Liver (tissue), 9 donors: Measurements from ENCODE around the gene SMPD3. TPM values are rescaled to one million over a fixed set of nuclear protein-coding genes. Genes with fewer than 3 reads are reported as not detected.

Source experiments
- DNase-seq: peaks from one replicate; pipeline ENCODE4 v3.0.0-alpha.2; 2017; ENCODE audit warnings: low spot score
- H3K27ac ChIP-seq, 2 donors: one replicate each; pipeline ENCODE4 v1.7.0; 2013; ENCODE audit warnings: inconsistent platforms in 2 of 2, low read length in 2 of 2, control low read depth in 1 of 2, low read depth in 1 of 2, mild to moderate bottlenecking in 1 of 2
- H3K27me3 ChIP-seq, 4 donors: one replicate each; pipeline versions ENCODE4 v1.6.1 to v1.7.0; 2013; ENCODE audit warnings: low read length in 3 of 4, inconsistent platforms in 1 of 4, mild to moderate bottlenecking in 1 of 4, moderate library complexity in 1 of 4; ENCODE audit not compliant: control insufficient read depth in 4 of 4, insufficient read depth in 4 of 4
- H3K36me3 ChIP-seq, 4 donors: one replicate each; pipeline versions ENCODE4 v1.6.1 to v1.7.0; 2013; ENCODE audit warnings: low read length in 3 of 4, mild to moderate bottlenecking in 3 of 4, low read depth in 1 of 4, moderate library complexity in 1 of 4; ENCODE audit not compliant: control insufficient read depth in 4 of 4, insufficient read depth in 3 of 4
- H3K4me1 ChIP-seq, 4 donors: one replicate each; pipeline versions ENCODE4 v1.6.1 to v1.7.0; 2013; ENCODE audit warnings: low read length in 3 of 4, mild to moderate bottlenecking in 3 of 4, moderate library complexity in 1 of 4; ENCODE audit not compliant: control insufficient read depth in 4 of 4, insufficient read depth in 4 of 4
- H3K4me3 ChIP-seq, 3 donors: one replicate each; pipeline versions ENCODE4 v1.6.1 to v1.7.0; 2013; ENCODE audit warnings: low read length in 3 of 3, control low read depth in 1 of 3, low read depth in 1 of 3, mild to moderate bottlenecking in 1 of 3
- H3K9ac ChIP-seq, 2 donors: one replicate each; pipeline ENCODE4 v1.7.0; 2013; ENCODE audit warnings: low read length in 2 of 2, mild to moderate bottlenecking in 2 of 2, moderate library complexity in 2 of 2, control low read depth in 1 of 2, low read depth in 1 of 2
- H3K9me3 ChIP-seq, 4 donors: one replicate each; pipeline versions ENCODE4 v1.6.1 to v1.7.0; 2013; ENCODE audit warnings: low read length in 3 of 4; ENCODE audit not compliant: control insufficient read depth in 4 of 4
- EGR1 ChIP-seq, 2 donors: IDR thresholded peaks; 2 replicates each; pipeline ENCODE4 v1.6.1; 2016 to 2018; ENCODE audit warnings: antibody characterized with exemption in 2 of 2, low read depth in 2 of 2
- FOXA2 ChIP-seq: IDR thresholded peaks from 2 replicates; pipeline ENCODE4 v1.6.1; 2016; ENCODE audit warnings: antibody characterized with exemption
- GABPA ChIP-seq, 2 donors: IDR thresholded peaks in 1 of 2; conservative IDR thresholded peaks in 1 of 2; 2 replicates each; pipeline ENCODE4 v1.6.1; 2016; ENCODE audit warnings: antibody characterized with exemption in 2 of 2, mild to moderate bottlenecking in 1 of 2, moderate library complexity in 1 of 2
- HNF4A ChIP-seq, 2 donors: conservative IDR thresholded peaks; 2 replicates each; pipeline ENCODE4 v1.6.1; 2016; ENCODE audit warnings: antibody characterized with exemption in 2 of 2, mild to moderate bottlenecking in 2 of 2
- JUND ChIP-seq, 2 donors: IDR thresholded peaks; 2 replicates each; pipeline ENCODE4 v1.6.1; 2016; ENCODE audit warnings: antibody characterized with exemption in 2 of 2
- RAD21 ChIP-seq, 2 donors: IDR thresholded peaks; 2 replicates each; pipeline ENCODE4 v1.6.1; 2016; ENCODE audit warnings: antibody characterized with exemption in 2 of 2, mild to moderate bottlenecking in 2 of 2
- REST ChIP-seq: IDR thresholded peaks from 2 replicates; pipeline ENCODE4 v1.6.1; 2016; ENCODE audit warnings: antibody characterized with exemption, mild to moderate bottlenecking
- WGBS: extraction: QIAGEN DNeasy Blood & Tissue Kit; methylation state at CpG from one replicate; pipeline ENCODE4 v1.1.7; 2013; 5-methylcytosine and 5-hydroxymethylcytosine counted together
- polyA plus RNA-seq, 2 donors: library from polyadenylated mRNA; stranded (reverse) in 1 of 2; unstranded in 1 of 2; fragments of 200-250 nt in 1 of 2; fragments of >200 nt in 1 of 2; fragmentation: Nextera tagmentation in 1 of 2; extraction: Ambion mirVana in 1 of 2; gene quantifications; one replicate each; pipeline versions ENCODE4 v1.2.1 to v1.2.3, GENCODE V29; 2013 to 2015
- total RNA-seq, 2 donors: library from RNA; depleted of rRNA; stranded (reverse); fragments of >200 nt; gene quantifications; one replicate each; pipeline ENCODE4 v1.2.3, GENCODE V29; 2014
- TF ChIP-seq, protein P1 (sequence below): IDR thresholded peaks from 2 replicates; pipeline ENCODE4 v1.6.1; 2016; ENCODE audit warnings: antibody characterized with exemption
- donor health status: healthy.
- donor health status: healthy.
- donor health status: healthy.
- donor health status: healthy.
- donor health status: healthy.

Gene SMPD3
- total and polyA plus RNA-seq, 4 donors: 0.33 to 10.6 (median 2.7) TPM

- H3K9ac ChIP-seq: no peak overlapping the region
- no peak overlapping the region for H3K27ac ChIP-seq
Measured at GRCh38 chr16:68383858-68384257, 64.5 kb downstream of the SMPD3 start.

DNA sequence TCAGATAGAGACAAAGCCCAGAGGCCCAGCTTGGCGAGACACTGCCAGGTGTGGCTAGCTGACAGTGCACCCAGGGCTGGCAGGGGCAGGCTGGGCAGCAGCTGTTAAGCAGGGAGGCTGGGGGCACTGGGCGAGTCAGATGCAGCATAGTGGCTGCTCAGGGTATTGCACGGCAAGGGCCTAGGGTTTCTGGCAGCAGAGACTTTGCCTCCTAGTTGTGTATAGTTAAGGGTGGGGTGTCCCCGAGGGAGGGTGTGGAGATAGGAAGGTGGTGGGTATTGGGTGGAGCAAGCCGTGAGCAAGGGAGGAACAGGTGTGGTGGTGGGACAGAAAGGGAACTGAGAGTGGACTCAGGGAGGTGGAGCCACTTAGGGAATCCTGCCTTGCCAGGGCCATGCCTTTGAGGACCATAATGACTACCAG is 66.0 kb downstream of the SMPD3 start:
- no peaks in the 10 kb centered on the region for H3K9me3 ChIP-seq
- no peak overlapping the region for H3K27ac ChIP-seq
- H3K9ac ChIP-seq: no peak overlapping the region
- no peaks in the 10 kb centered on the region for H3K27me3 ChIP-seq
- peaks cover 7 to 22% (median 14%) of the 10 kb centered on the region in 4 donors for H3K4me1 ChIP-seq
- H3K36me3 ChIP-seq: no peaks in the 10 kb centered on the region
- WGBS: 86% methylated on average over 5 of the region's 5 CpGs
- DNase-seq: no peak
- TF ChIP-seq FOXA2: no peak
- TF ChIP-seq EGR1 (IDR thresholded peaks at IDR 0.05; ENCODE audit: low read depth in 2 of 2): no peak
- TF ChIP-seq RAD21 (IDR thresholded peaks at IDR 0.05): no peak
- no peak for TF ChIP-seq HNF4A (conservative IDR thresholded peaks at IDR 0.05)
- no peak for TF ChIP-seq JUND (IDR thresholded peaks at IDR 0.05)
- TF ChIP-seq REST: no peak
- no peak for TF ChIP-seq GABPA (IDR thresholded peaks at IDR 0.05 in 1 of 2, conservative IDR thresholded peaks at IDR 0.05 in 1 of 2)
- no peak overlapping the region for H3K4me3 ChIP-seq

More at GRCh38 chr16:68383858-68384257, 64.5 kb downstream of the SMPD3 start:
- Histone ChIP-seq H3K4me3 (no peak overlapping the region), H3K4me1 (peaks cover 14 to 38% (median 29%) of the 10 kb centered on the region in 4 donors), H3K36me3 (no peaks in the 10 kb centered on the region), H3K9me3 (no peaks in the 10 kb centered on the region), H3K27me3 (no peaks in the 10 kb centered on the region)
- no peak for TF ChIP-seq REST
- no peak for TF ChIP-seq GABPA (IDR thresholded peaks at IDR 0.05 in 1 of 2, conservative IDR thresholded peaks at IDR 0.05 in 1 of 2)
- TF ChIP-seq, protein P1, sequence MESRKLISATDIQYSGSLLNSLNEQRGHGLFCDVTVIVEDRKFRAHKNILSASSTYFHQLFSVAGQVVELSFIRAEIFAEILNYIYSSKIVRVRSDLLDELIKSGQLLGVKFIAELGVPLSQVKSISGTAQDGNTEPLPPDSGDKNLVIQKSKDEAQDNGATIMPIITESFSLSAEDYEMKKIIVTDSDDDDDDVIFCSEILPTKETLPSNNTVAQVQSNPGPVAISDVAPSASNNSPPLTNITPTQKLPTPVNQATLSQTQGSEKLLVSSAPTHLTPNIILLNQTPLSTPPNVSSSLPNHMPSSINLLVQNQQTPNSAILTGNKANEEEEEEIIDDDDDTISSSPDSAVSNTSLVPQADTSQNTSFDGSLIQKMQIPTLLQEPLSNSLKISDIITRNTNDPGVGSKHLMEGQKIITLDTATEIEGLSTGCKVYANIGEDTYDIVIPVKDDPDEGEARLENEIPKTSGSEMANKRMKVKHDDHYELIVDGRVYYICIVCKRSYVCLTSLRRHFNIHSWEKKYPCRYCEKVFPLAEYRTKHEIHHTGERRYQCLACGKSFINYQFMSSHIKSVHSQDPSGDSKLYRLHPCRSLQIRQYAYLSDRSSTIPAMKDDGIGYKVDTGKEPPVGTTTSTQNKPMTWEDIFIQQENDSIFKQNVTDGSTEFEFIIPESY: no peak
- WGBS: 92% methylated on average over 4 of the region's 4 CpGs
- DNase-seq: no peak
